ENCODE data around the gene DNAJB6.

Gene DNAJB6

GRCh38 chr7:157462840-157463239 lies 126.0 kb downstream of the DNAJB6 start:
- DNase-seq (ENCODE audit: low read depth in 2 of 3, low spot score in 2 of 3), result no peak

DNA sequence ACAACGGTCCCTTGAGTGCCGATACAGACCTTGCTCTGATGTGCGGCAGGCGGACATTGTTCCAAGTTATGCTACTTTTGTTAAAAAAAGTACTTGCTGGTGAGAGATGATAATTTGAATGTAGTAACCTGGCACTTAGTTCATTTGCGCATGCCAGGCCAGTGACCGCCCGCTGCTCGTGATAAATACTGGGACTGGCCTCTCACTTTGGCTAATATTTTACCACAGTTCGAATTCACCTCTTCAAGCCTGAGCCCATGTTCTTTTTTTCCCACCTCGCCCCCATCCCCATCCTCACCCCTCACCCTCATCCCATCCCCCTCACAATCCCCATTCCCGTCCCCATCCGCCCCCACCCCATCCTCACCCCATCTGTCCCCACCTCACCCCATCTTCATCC lies 126.4 kb downstream of the DNAJB6 start:
- DNase-seq (ENCODE audit: low read depth in 2 of 3, low spot score in 2 of 3), result no peak

DNA sequence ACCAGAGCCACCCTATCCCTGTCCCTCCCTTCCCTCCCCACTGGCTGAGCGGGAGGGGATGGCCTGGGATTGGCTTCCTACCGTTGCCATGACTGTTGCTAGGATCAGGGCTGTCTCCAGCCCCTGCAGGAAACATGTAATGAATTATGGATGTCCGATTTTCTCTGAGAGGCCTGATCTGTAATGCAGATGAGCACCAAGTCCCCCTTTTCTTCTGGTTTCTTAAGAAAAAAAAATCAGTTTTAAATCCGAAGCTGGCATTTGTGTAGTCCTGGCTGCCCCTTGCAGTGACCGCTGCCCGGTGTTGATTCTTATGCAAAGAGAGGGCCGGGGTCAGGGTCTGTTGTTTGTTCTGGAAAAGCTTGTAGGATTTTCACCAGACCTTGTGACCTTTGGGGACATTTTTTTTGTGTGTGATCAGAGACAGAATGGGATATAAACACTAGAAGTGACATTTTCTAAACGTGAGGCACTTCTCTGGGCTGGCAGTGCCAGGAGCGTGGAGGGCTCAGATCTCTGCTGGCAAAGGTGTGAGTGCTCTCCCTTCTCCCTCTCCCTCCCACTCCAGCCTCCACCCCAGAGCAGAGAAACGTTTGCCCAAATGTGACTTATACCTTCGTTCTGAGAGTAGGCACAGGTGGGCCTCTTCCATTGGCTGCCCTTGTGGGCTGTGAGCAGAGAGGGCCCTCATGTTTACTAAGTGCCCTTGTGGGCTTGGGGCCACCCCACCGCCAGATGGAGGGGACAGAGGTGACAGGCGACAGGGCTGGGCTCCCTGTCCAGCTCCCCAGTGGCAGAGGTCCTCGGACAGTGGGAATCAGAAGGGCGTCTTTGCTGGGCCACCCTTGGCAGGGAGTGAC lies 127.5 kb downstream of the DNAJB6 start:
- no peak for DNase-seq (ENCODE audit: low read depth in 2 of 3, low spot score in 2 of 3)

DNA sequence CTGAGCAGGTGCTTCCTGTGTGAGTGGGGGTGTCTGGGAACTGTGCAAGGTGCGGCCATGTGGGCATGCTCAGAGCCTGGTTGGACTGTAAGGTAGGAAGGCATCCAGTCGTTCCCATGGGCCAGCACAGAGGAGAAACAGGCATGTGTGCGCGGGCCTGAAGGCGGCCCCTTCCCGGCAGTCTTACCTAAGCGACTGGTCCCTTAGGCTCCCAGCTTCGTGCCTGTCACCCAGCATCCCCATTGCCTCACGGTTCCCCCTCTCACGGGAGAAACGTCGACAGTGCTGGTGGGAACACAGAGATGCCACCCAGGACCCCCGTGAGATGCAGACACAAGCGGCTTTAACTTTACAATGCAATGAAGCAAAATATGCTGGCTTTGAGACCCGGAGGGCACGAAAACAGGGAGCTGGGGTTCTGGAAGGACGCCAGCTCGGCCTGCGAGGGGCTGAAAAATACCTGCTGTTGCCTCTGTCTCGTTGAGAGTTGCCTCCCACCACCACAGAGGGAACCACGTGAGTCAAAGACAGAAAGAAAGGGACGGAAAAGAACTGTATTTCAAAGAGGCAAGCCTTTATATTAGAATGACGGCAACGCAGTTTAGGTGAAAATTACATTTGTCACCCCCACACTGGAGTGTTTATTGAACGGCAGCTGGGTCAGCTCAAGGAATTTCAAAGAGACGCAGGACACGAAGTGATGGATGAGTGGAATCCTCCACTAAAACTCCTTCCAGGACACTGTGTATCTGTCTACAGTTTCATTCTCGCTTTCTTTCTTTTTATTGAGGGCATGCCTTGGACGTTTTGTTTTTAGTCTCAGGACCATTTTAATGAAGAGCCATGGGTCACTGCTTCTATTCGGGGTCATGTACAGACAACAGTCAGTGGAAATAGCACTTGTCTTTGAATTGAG lies 128.4 kb downstream of the DNAJB6 start:
- DNase-seq (ENCODE audit: low read depth in 2 of 3, low spot score in 2 of 3), result no peak

GRCh38 chr7:157465891-157466866 lies 129.4 kb downstream of the DNAJB6 start:
- no peak for DNase-seq (ENCODE audit: low read depth in 2 of 3, low spot score in 2 of 3)

DNA sequence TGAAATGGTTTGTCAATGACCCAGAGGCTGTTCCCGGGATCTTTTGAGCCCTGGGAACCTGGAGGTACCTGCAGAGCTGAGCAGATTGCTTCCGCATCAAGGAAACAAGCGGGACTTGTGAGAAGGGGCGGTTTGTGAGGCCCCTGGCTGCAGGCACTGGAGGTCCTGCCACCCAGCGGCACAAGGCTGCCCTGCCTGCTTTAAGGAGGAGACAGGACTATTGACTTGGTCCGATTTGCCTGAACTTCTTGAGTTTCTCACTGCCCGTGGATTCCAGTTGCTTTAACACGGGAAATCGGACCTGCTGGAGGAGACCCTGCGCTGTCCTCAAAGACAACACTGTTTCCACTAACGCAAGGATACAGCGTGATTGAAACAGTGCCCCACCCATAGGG lies 130.1 kb downstream of the DNAJB6 start:
- DNase-seq (ENCODE audit: low read depth in 2 of 3, low spot score in 2 of 3), result no peak
